Upper lobe of left lung (tissue), 4 donors: Measurements from ENCODE around the gene ZNF334.

Experiments used
- CTCF ChIP-seq, 6 experiments: fragments of 450-650 bp in 4 of 6; fragments of 200-600 bp in 2 of 6; sonication (generic) in 2 of 6; IDR thresholded peaks; one replicate each; pipeline ENCODE4 v1.5.1; 2016 to 2019; ENCODE audit warnings: antibody characterized with exemption in 6 of 6
- POLR2A ChIP-seq, 4 donors: fragments of 450-650 bp; IDR thresholded peaks; one replicate each; pipeline ENCODE4 v1.5.1; 2016 to 2017; ENCODE audit warnings: antibody characterized with exemption in 4 of 4, mild to moderate bottlenecking in 2 of 4
- POLR2AphosphoS5 ChIP-seq, 2 donors: sonication (generic); formaldehyde crosslinking; IDR thresholded peaks; one replicate each; pipeline ENCODE4 v1.5.1; 2017; ENCODE audit warnings: antibody characterized with exemption in 2 of 2

GRCh38 chr20:46550461-46550860 is 37.1 kb upstream of the ZNF334 start, which contains the start of gene OCSTAMP:
- TF ChIP-seq POLR2A (IDR thresholded peaks at IDR 0.05) (no peak), CTCF (IDR thresholded peaks at IDR 0.05) (no peak), POLR2AphosphoS5 (IDR thresholded peaks at IDR 0.05) (no peak)
